Upper lobe of right lung (tissue), 1 donor: ENCODE data around the gene PBX2. TPM values are rescaled to one million over a fixed set of nuclear protein-coding genes. Genes with fewer than 3 reads are reported as not detected.
A peak's percentile ranks its signal among the peaks of the same experiment; 100 is the strongest.

ENCODE experiments used
- ATAC-seq: fragments of 200-7000 bp; cut with Tn5 transposase; one replicate; pipeline ENCODE4 v1.9.1; 2020; ENCODE audit warnings: mild to moderate bottlenecking, moderate library complexity
- DNase-seq: peaks from one replicate; pipeline ENCODE4 v3.0.0-alpha.2; 2020
- H3K27ac ChIP-seq: fragments of 200-600 bp; one replicate; pipeline ENCODE4 v1.8.0; 2022
- H3K27me3 ChIP-seq: fragments of 200-600 bp; one replicate; pipeline ENCODE4 v1.8.0; 2022; ENCODE audit warnings: mild to moderate bottlenecking
- H3K36me3 ChIP-seq: fragments of 200-600 bp; one replicate; pipeline ENCODE4 v1.8.0; 2022
- H3K4me1 ChIP-seq: fragments of 200-600 bp; one replicate; pipeline ENCODE4 v1.8.0; 2022
- H3K4me3 ChIP-seq: fragments of 200-600 bp; one replicate; pipeline ENCODE4 v1.8.0; 2022; ENCODE audit warnings: mild to moderate bottlenecking
- H3K9me3 ChIP-seq: fragments of 200-600 bp; one replicate; pipeline ENCODE4 v1.8.0; 2022
- CTCF ChIP-seq: fragments of 200-600 bp; IDR thresholded peaks from one replicate; pipeline ENCODE4 v1.8.0; 2022; ENCODE audit warnings: antibody characterized with exemption
- intact Hi-C: fragments of 100-400 bp; cut with DNase I; formaldehyde crosslinking; loops from one replicate; pipeline ENCODE4 v1.11.0; 2022
- total RNA-seq: library from RNA; stranded (reverse); fragmentation: NEBNext Ultra II Directional; extraction: Animal tissue kit (Norgen Biotek cat#: 25700); gene quantifications from one replicate; pipeline ENCODE4 v1.2.1, GENCODE V29; 2021
- donor health status: DM: no; HTN: yes; CAD: no; lungs with severe emphysema.

The PBX2 gene
- total RNA-seq, 1 donor from 2014 or later = 100 TPM

GRCh38 chr6:32223258-32224235, 33.5 kb upstream of the PBX2 start, which contains the start of gene NOTCH4:
NOTCH4 (minus strand) TSS chr6:32224067; CDS start chr6:32223928, 139 bp downstream.
- Histone ChIP-seq H3K27ac (peak within 1 kb of the TSS; percentile 75), H3K4me3 (peak within 1 kb of the TSS; percentile 39), H3K27me3 (no peaks in the 10 kb centered on the region), H3K4me1 (no peaks in the 10 kb centered on the region), H3K36me3 (no peaks in the 10 kb centered on the region), H3K9me3 (no peaks in the 10 kb centered on the region)
- DNase-seq (no peak), ATAC-seq (peak; percentile 46)
- no peak for TF ChIP-seq CTCF
- intact Hi-C loops = no loop called here

GRCh38 chr6:32222333-32223230, 32.6 kb upstream of the PBX2 start:
- Histone ChIP-seq H3K4me3 (peak overlapping the region; percentile 39), H3K27me3 (no peaks in the 10 kb centered on the region), H3K9me3 (no peaks in the 10 kb centered on the region), H3K36me3 (no peaks in the 10 kb centered on the region), H3K27ac (no peak overlapping the region), H3K4me1 (no peaks in the 10 kb centered on the region)
- TF ChIP-seq CTCF = no peak
- intact Hi-C loops = no loop called here
- ATAC-seq = no peak
- DNase-seq = no peak

GRCh38 chr6:32220021-32220420, 30.0 kb upstream of the PBX2 start:
- intact Hi-C loops = no loop called here
- H3K36me3 ChIP-seq = no peaks in the 10 kb centered on the region
- H3K4me1 ChIP-seq = no peaks in the 10 kb centered on the region
- no peak for DNase-seq
- no peak overlapping the region for H3K27ac ChIP-seq
- H3K9me3 ChIP-seq = no peaks in the 10 kb centered on the region
- no peak overlapping the region for H3K4me3 ChIP-seq
- H3K27me3 ChIP-seq = no peaks in the 10 kb centered on the region
- ATAC-seq = no peak
- no peak for TF ChIP-seq CTCF

- Histone ChIP-seq H3K9me3 (no peaks in the 10 kb centered on the region), H3K27ac (no peak overlapping the region), H3K4me1 (no peaks in the 10 kb centered on the region), H3K27me3 (no peaks in the 10 kb centered on the region), H3K4me3 (no peak overlapping the region), H3K36me3 (no peaks in the 10 kb centered on the region)
- DNase-seq = no peak
- no peak for ATAC-seq
- intact Hi-C loops = no loop called here
- no peak for TF ChIP-seq CTCF
Observed at GRCh38 chr6:32218167-32218566, 28.2 kb upstream of the PBX2 start.

- no peaks in the 10 kb centered on the region for H3K4me1 ChIP-seq
Observed at GRCh38 chr6:32216998-32217397, 27.0 kb upstream of the PBX2 start.

More at GRCh38 chr6:32216998-32217397, 27.0 kb upstream of the PBX2 start:
- Histone ChIP-seq H3K9me3 (no peaks in the 10 kb centered on the region), H3K4me3 (no peak overlapping the region), H3K27ac (no peak overlapping the region), H3K27me3 (no peaks in the 10 kb centered on the region), H3K36me3 (no peaks in the 10 kb centered on the region)
- intact Hi-C loops = no loop called here
- no peak for TF ChIP-seq CTCF
- DNase-seq = no peak
- ATAC-seq = no peak
